Activated naive CD4-positive, alpha-beta T cell treated with anti-CD3 and anti-CD28 coated beads, Interleukin-2, amount 50 U/mL, for 72 hours (primary cell): Measurements from ENCODE around the gene ATG13. TPM values are rescaled to one million over a fixed set of nuclear protein-coding genes. Genes with fewer than 3 reads are reported as not detected.
"Not testable (repeated sequence)": the region's sequence is repeated elsewhere in the genome, so short reads cannot be mapped to it uniquely, and the experiment has no call there.

Source experiments
- ATAC-seq, 2 donors: fragments of 150-1000 bp; cut with Tn5 transposase; 2 replicates each; pipeline ENCODE4 v1.10.0; 2021; ENCODE audit warnings: mild to moderate bottlenecking in 2 of 2, moderate library complexity in 2 of 2
- DNase-seq, 2 donors: peaks; one replicate each; pipeline ENCODE4 v3.0.0; 2021 to 2022; ENCODE audit warnings: low spot score in 2 of 2
- H3K27ac Mint-ChIP-seq, 2 donors: one replicate each; pipeline ENCODE4 v1.8.0; 2022; ENCODE audit warnings: mild to moderate bottlenecking in 2 of 2, mixed read lengths in 2 of 2
- H3K36me3 Mint-ChIP-seq, 2 donors: one replicate each; pipeline ENCODE4 v1.8.0; 2022; ENCODE audit warnings: mixed read lengths in 2 of 2
- H3K9me3 Mint-ChIP-seq, 2 donors: one replicate each; pipeline ENCODE4 v1.8.0; 2022; ENCODE audit warnings: mixed read lengths in 2 of 2
- total RNA-seq, 2 donors: library from RNA; stranded (reverse); gene quantifications; one replicate each; pipeline ENCODE4 v1.2.3, GENCODE V29; 2022

ATG13 gene
- total RNA-seq, 2 donors from 2014 or later: 54.0 to 99.9 TPM

GRCh38 chr11:46663277-46663940 is 46.1 kb downstream of the ATG13 start:
- ATAC-seq: no peak
- DNase-seq: no peak
- H3K9me3 Mint-ChIP-seq: no peaks in the 10 kb centered on the region
- H3K36me3 Mint-ChIP-seq: peaks cover 0 to 9% of the 10 kb centered on the region in 2 donors
- peak overlapping the region in 1 of 2 donors; percentile 89 for H3K27ac Mint-ChIP-seq

DNA sequence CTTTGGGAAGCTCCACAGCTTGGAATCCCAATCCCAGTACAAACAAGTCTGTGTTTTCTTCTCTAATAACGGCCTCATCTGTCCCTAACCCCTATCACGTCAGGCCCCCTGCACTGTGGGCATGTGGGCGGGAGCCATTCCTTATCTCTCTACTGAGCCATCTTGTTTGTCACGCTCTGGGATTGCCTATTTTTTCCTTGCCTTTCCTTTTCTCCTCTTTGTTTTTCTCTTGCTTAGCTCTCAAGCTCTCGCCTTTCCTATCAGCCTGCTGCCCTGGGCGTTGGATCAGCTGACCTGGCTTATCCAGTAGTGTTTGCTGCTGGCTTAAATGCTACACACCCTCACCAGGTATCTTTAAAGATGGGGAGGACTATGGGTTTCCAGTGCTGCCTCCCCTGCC is 47.3 kb downstream of the ATG13 start:
- ATAC-seq (no peak), DNase-seq (no peak)
- Mint-ChIP-seq H3K27ac (peak overlapping the region; percentile 39 to 85), H3K36me3 (peaks cover 0 to 4% of the 10 kb centered on the region in 2 donors), H3K9me3 (no peaks in the 10 kb centered on the region)

GRCh38 chr11:46665356-46665755 is 48.0 kb downstream of the ATG13 start:
- no peak overlapping the region for H3K27ac Mint-ChIP-seq
- ATAC-seq (no peak), DNase-seq (no peak)
- no peaks in the 10 kb centered on the region for H3K36me3 Mint-ChIP-seq
- H3K9me3 Mint-ChIP-seq: no peaks in the 10 kb centered on the region

GRCh38 chr11:46666516-46666915 is 49.2 kb downstream of the ATG13 start:
- Mint-ChIP-seq H3K27ac (peak overlapping the region in 1 of 2 donors; percentile 11), H3K9me3 (no peaks in the 10 kb centered on the region), H3K36me3 (no peaks in the 10 kb centered on the region)
- DNase-seq (no peak), ATAC-seq (no peak)

- H3K36me3 Mint-ChIP-seq: no peaks in the 10 kb centered on the region
- H3K9me3 Mint-ChIP-seq: no peaks in the 10 kb centered on the region
- no peak for DNase-seq
- ATAC-seq: no peak
- H3K27ac Mint-ChIP-seq: peak overlapping the region in 1 of 2 donors; percentile 11
Observed at GRCh38 chr11:46667043-46667481, 49.7 kb downstream of the ATG13 start.

GRCh38 chr11:46668480-46669085 is 51.2 kb downstream of the ATG13 start:
- Mint-ChIP-seq H3K36me3 (peaks cover 0 to 9% of the 10 kb centered on the region in 2 donors), H3K27ac (peak overlapping the region; percentile 31 to 39), H3K9me3 (no peaks in the 10 kb centered on the region)
- DNase-seq (no peak), ATAC-seq (no peak)

DNA sequence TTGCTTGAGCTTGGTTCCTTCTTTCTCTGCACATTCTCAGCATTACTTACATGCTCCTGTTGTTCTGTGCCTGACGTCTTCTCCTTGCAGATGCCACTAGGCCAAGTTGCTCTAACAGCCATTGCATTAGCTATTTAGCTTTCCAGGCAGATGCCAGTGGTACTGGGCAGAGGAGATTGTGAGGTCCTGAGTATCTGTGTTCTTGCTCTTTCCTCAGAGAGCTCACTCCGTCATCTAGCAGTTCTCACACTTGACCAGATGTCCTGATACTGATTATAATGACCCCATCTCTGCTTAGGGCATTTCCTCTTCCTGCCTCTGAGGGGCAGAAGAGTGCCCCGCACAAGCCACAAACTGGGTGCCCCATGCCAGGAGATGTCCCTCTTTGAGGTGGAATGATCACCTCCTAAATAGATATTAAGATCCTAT is 52.4 kb downstream of the ATG13 start:
- Mint-ChIP-seq H3K36me3 (peaks cover 0 to 9% of the 10 kb centered on the region in 2 donors), H3K27ac (peak overlapping the region; percentile 59 to 63), H3K9me3 (no peaks in the 10 kb centered on the region)
- no peak for DNase-seq
- no peak for ATAC-seq

DNA sequence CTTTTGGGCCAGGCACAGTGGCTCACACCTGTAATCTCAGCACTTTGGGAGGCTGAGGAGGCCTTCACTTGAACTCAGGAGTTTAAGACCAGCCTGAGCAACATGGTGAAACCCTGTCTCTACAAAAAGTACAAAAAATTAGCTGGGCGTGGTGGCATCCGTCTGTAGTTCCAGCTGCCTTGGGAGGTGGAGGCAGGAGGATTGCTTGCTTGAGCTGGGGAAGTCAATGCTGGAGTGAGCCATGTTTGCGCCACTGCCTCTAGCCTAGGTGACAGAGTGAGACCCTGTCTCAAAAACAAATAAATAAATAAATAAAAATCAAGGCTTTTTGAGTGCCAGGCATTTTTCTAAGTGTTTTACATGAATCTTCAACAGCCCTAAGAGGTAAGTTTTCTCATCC is 53.2 kb downstream of the ATG13 start:
- peak overlapping the region in 1 of 2 donors; percentile 74 for H3K27ac Mint-ChIP-seq
- ATAC-seq: peak in 1 of 2 donors; percentile 4
- not testable (repeated sequence) for H3K36me3 Mint-ChIP-seq, H3K9me3 Mint-ChIP-seq, DNase-seq

- no peaks in the 10 kb centered on the region for H3K9me3 Mint-ChIP-seq
- no peak for ATAC-seq
- no peak for DNase-seq
- peaks cover 0 to 9% of the 10 kb centered on the region in 2 donors for H3K36me3 Mint-ChIP-seq
- H3K27ac Mint-ChIP-seq: peak overlapping the region; percentile 74 to 92
Observed at GRCh38 chr11:46671958-46672315, 54.6 kb downstream of the ATG13 start.

- DNase-seq (no peak), ATAC-seq (no peak)
- no peaks in the 10 kb centered on the region for H3K9me3 Mint-ChIP-seq
- peaks cover 0 to 13% of the 10 kb centered on the region in 2 donors for H3K36me3 Mint-ChIP-seq
- peak overlapping the region; percentile 74 to 92 for H3K27ac Mint-ChIP-seq
Observed at GRCh38 chr11:46672381-46672839, 55.1 kb downstream of the ATG13 start.

- Mint-ChIP-seq H3K36me3 (peaks cover 5 to 13% of the 10 kb centered on the region in 2 donors), H3K9me3 (no peaks in the 10 kb centered on the region), H3K27ac (peak overlapping the region; percentile 73 to 81)
- ATAC-seq (no peak), DNase-seq (no peak)
Observed at GRCh38 chr11:46673713-46674462, 56.5 kb downstream of the ATG13 start.

DNA sequence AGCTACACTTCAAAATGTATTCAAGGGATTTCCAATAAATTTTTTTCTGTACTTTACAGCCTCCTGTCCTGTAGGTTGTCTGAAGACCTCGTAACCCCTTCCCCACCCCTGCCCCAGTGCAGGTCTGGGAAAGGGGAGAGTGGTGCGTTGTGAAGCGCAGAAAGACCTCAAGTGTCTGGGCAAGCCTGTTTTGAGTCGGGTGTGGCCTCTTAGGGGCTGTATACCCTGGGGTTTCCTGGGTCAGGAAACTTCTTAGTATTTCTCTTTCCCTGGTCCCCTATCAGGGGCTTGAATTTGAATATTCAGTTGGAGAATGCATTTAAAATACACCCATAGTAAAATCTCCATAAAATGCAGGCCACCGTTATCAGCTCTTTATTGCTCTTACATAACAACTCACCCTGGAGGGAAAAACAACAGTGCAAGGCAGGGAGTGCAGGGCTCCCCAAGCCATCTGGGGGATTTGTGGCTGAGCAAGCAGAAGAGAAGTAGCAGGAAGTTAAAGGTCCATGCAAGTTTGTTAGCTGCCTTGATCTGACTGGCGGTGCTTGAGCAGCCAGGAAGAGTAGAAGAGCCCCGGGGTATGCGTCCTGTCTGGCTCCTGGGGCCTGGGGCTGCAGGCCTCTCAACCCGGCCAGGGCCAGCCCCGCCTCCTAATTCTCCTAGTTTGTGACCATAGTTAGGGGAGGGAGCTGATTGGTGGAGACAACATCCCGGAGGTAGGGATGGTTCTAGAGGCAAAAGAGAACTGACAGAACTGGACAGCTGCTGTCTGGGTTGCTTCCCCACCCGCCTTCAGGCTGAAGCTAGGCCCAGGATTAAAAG is 57.3 kb downstream of the ATG13 start:
- DNase-seq: no peak
- ATAC-seq: peak in 1 of 2 donors; percentile 10
- H3K36me3 Mint-ChIP-seq: peaks cover 5 to 13% of the 10 kb centered on the region in 2 donors
- H3K9me3 Mint-ChIP-seq: no peaks in the 10 kb centered on the region
- peak overlapping the region; percentile 73 to 81 for H3K27ac Mint-ChIP-seq

- H3K9me3 Mint-ChIP-seq: no peaks in the 10 kb centered on the region
- H3K27ac Mint-ChIP-seq: peak overlapping the region; percentile 70 to 81
- H3K36me3 Mint-ChIP-seq: peaks cover 5 to 13% of the 10 kb centered on the region in 2 donors
- no peak for ATAC-seq
- no peak for DNase-seq
Observed at GRCh38 chr11:46675288-46675851, 58.0 kb downstream of the ATG13 start.

DNA sequence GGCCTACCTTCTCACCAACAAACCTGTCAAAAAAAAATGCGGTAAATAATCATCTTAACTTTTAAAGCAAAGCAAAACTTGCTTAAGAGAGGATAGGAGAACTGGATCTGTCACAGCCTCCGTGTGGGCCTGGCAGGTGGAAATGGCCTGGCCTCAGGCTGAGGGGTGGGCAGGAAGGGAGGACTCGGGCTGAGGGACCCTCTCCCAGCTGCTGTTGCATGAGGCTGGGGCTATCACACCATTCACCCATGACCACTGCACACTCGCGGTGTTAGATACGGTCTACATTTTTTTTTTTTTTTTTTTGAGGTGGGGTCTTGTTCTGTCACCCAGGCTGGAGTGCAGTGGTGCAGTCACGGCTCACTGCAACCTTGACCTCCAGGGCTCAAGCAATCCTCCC is 58.6 kb downstream of the ATG13 start:
- no peak for ATAC-seq
- Mint-ChIP-seq H3K9me3 (no peaks in the 10 kb centered on the region), H3K27ac (peak overlapping the region; percentile 70 to 81), H3K36me3 (peaks cover 5 to 13% of the 10 kb centered on the region in 2 donors)
- no peak for DNase-seq

- no peaks in the 10 kb centered on the region for H3K9me3 Mint-ChIP-seq
- peaks cover 5 to 13% of the 10 kb centered on the region in 2 donors for H3K36me3 Mint-ChIP-seq
- peak overlapping the region; percentile 14 to 95 for H3K27ac Mint-ChIP-seq
- DNase-seq (no peak), ATAC-seq (no peak)
Observed at GRCh38 chr11:46676436-46677158, 59.2 kb downstream of the ATG13 start.
